GM18868 (cell line): ENCODE results near the gene STX1B.
"Not testable (repeated sequence)": the region's sequence is repeated elsewhere in the genome, so short reads cannot be mapped to it uniquely, and the experiment has no call there.

Source experiments
- ATAC-seq: cut with Tn5 transposase; IDR thresholded peaks from one replicate; pipeline ENCODE4 v1.9.1; 2021; ENCODE audit warnings: mild to moderate bottlenecking, moderate library complexity; ENCODE audit not compliant: unreplicated experiment

Gene STX1B

GRCh38 chr16:30953511-30954124 lies 56.8 kb downstream of the STX1B start:
- ATAC-seq: no peak

- no peak for ATAC-seq
These were observed 57.3 kb downstream of the STX1B start for GRCh38 chr16:30953111-30953510.

- no peak for ATAC-seq
These were observed 58.7 kb downstream of the STX1B start for GRCh38 chr16:30951750-30952149.

- ATAC-seq: no peak
These were observed 59.2 kb downstream of the STX1B start for GRCh38 chr16:30951193-30951592.

- no peak for ATAC-seq
These were observed 59.8 kb downstream of the STX1B start for GRCh38 chr16:30950516-30951065.

- peak; percentile 48 for ATAC-seq
These were observed 60.6 kb downstream of the STX1B start for GRCh38 chr16:30949650-30950515.

GRCh38 chr16:30948667-30949649 lies 61.5 kb downstream of the STX1B start, which contains the start of gene ORAI3:
TSS of gene ORAI3 (plus strand) at chr16:30949068. CDS start at chr16:30949290, 222 bp downstream.
- ATAC-seq: peak; percentile 72

GRCh38 chr16:30947859-30948666 lies 62.4 kb downstream of the STX1B start:
- ATAC-seq: peak; percentile 15

- ATAC-seq: no peak
These were observed 62.9 kb downstream of the STX1B start for GRCh38 chr16:30947541-30947858.

- no peak for ATAC-seq
These were observed 63.5 kb downstream of the STX1B start for GRCh38 chr16:30946671-30947540.

GRCh38 chr16:30944352-30944751 lies 66.1 kb downstream of the STX1B start:
- ATAC-seq: no peak

GRCh38 chr16:30942426-30942806 lies 68.0 kb downstream of the STX1B start:
- ATAC-seq: peak; percentile 12

- ATAC-seq: peak; percentile 81
These were observed 68.6 kb downstream of the STX1B start for GRCh38 chr16:30941600-30942425.

- not testable (repeated sequence) for ATAC-seq
These were observed 70.9 kb downstream of the STX1B start for GRCh38 chr16:30939571-30939970.
